ENCODE results near the gene PTPN21. TPM values are rescaled to one million over a fixed set of nuclear protein-coding genes. Genes with fewer than 3 reads are reported as not detected.

PTPN21 gene
- total and polyA plus RNA-seq, 2 donors (not counting 3 experiments of a cell fraction or from before 2014, with no cell fraction given): 9.2 to 16.1 TPM

DNA sequence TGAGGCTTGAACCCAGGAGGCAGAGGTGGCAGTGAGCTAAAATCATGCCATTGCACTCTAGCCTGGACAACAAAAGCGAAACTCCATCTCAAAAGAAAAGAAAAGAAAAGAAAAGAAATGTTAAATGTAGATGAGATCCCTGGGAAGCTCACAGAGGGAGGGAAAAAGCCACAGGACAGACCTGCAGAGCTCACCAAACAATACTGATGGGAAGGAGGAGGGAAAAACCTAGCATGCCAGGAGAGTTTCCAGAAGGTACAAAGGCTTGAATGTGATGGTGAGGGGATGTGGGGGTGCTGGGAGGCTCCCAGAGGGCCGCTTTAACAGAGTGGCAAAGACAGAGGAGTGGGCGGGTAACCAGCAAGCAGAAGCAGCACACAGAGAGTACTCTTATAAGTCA, 72.3 kb downstream of the PTPN21 start:
- DNase-seq (ENCODE audit: low read depth, low spot score): no peak
- Histone ChIP-seq H3K27ac (ENCODE audit: insufficient read depth, low read depth, low read length) (no peak overlapping the region), H3K9ac (replicated peaks; ENCODE audit: extremely low read depth, insufficient read depth, low read length) (no peak overlapping the region), H3K4me2 (ENCODE audit: insufficient read depth, low read length) (no peak overlapping the region), H3K36me3 (ENCODE audit: control insufficient read depth in 2 of 2, extremely low read depth in 1 of 2, insufficient read depth in 2 of 2, low read length in 2 of 2) (peaks cover 8 to 17% of the 10 kb centered on the region in 2 experiments), H3K9me3 (replicated peaks; ENCODE audit: control insufficient read depth, insufficient read depth, low read length) (no peaks in the 10 kb centered on the region), H3K4me1 (ENCODE audit: control insufficient read depth, extremely low read depth, insufficient read depth, low read length) (no peaks in the 10 kb centered on the region), H3K4me3 (replicated peaks in 1 of 3; ENCODE audit: insufficient read depth in 1 of 3, low read depth in 1 of 3, low read length in 3 of 3) (no peak overlapping the region), H2AFZ (ENCODE audit: low read depth, low read length) (no peak overlapping the region), H3K27me3 (ENCODE audit: control insufficient read depth in 2 of 2, insufficient read depth in 2 of 2, low read length in 2 of 2) (no peaks in the 10 kb centered on the region), H4K20me1 (replicated peaks; ENCODE audit: control insufficient read depth, extremely low read depth, insufficient read depth, low read length) (no peaks in the 10 kb centered on the region), H3K79me2 (ENCODE audit: control insufficient read depth, insufficient read depth, low read length) (peaks cover 2% of the 10 kb centered on the region), H3K9me1 (replicated peaks; ENCODE audit: control insufficient read depth, extremely low read depth, insufficient read depth, low read length) (no peaks in the 10 kb centered on the region)
- FAIRE-seq: no peak
- dilution Hi-C loops (cut with MboI; ENCODE audit: extremely low pct_ligation_motif_present, low sequenced_read_pairs): no loop called here
- TF ChIP-seq POLR2AphosphoS5 (IDR thresholded peaks at IDR 0.05; ENCODE audit: insufficient read depth, low read depth, low read length) (no peak), POLR2A (IDR thresholded peaks at IDR 0.05; ENCODE audit: low read depth, low read length) (no peak), FOS (IDR thresholded peaks at IDR 0.05; ENCODE audit: borderline replicate concordance, insufficient read depth, low read length) (no peak), JUN (IDR thresholded peaks at IDR 0.05; ENCODE audit: borderline replicate concordance, insufficient read depth, insufficient read length, low read depth) (no peak), MYC (IDR thresholded peaks at IDR 0.05; ENCODE audit: low read depth, low read length) (no peak), EZH2 (IDR thresholded peaks at IDR 0.05; ENCODE audit: borderline replicate concordance, low read depth, low read length, severe bottlenecking) (no peak), GATA2 (IDR thresholded peaks at IDR 0.05; ENCODE audit: insufficient read depth, insufficient read length, low read depth, low read length) (no peak)
- TF ChIP-seq, protein P1, sequence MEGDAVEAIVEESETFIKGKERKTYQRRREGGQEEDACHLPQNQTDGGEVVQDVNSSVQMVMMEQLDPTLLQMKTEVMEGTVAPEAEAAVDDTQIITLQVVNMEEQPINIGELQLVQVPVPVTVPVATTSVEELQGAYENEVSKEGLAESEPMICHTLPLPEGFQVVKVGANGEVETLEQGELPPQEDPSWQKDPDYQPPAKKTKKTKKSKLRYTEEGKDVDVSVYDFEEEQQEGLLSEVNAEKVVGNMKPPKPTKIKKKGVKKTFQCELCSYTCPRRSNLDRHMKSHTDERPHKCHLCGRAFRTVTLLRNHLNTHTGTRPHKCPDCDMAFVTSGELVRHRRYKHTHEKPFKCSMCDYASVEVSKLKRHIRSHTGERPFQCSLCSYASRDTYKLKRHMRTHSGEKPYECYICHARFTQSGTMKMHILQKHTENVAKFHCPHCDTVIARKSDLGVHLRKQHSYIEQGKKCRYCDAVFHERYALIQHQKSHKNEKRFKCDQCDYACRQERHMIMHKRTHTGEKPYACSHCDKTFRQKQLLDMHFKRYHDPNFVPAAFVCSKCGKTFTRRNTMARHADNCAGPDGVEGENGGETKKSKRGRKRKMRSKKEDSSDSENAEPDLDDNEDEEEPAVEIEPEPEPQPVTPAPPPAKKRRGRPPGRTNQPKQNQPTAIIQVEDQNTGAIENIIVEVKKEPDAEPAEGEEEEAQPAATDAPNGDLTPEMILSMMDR (IDR thresholded peaks at IDR 0.05; ENCODE audit: extremely low read depth in 1 of 2, insufficient read depth in 1 of 2, low read depth in 1 of 2, low read length in 2 of 2): no peak
- TF ChIP-seq, protein P2, sequence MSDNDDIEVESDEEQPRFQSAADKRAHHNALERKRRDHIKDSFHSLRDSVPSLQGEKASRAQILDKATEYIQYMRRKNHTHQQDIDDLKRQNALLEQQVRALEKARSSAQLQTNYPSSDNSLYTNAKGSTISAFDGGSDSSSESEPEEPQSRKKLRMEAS (IDR thresholded peaks at IDR 0.05; ENCODE audit: insufficient read depth, insufficient read length): no peak
- CTCF ChIA-PET: interaction anchor here (1.0 kb wide), 1 partner anchor 293 kb away, joined by 3 read pairs; no protein-coding TSS in a partner anchor
- intact Hi-C loops (cut with micrococcal nuclease): no loop called here
- POLR2A ChIA-PET: interaction anchor here (0.7 kb wide), 1 partner anchor 973 kb away, joined by 3 read pairs; no protein-coding TSS in a partner anchor
- BruUV-seq (replicated peaks): no TSS peak

Data from endothelial cell of umbilical vein (primary cell).